ENCODE results near the gene MTR.

Gene MTR

DNA sequence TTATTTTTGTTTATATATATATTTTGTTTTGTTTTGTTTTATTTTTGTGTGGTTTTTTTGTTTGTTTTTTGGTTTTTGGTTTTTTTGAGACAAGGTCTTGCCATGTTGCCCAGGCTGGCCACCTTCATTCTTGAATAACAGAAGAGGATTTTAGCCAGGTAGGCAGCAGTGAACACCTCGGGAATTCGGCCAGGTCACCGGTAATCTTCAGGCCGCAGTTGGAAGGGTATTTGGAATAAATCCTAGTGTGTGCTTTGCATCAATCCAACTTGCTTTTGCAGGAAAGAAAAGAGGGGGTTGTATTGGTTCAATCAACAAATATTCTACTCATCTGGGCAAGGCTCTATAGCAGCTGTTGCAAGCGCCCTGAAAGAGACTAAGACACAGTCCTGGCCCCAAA lies 155.3 kb downstream of the MTR start:
- H3K4me3 ChIP-seq (ENCODE audit: low read length) = no peak overlapping the region
- no peak for DNase-seq (ENCODE audit: low read depth)
- TF ChIP-seq CTCF (IDR thresholded peaks at IDR 0.05; ENCODE audit: insufficient read depth, low read depth, low read length, missing control alignments) = no peak

- TF ChIP-seq CTCF (IDR thresholded peaks at IDR 0.05; ENCODE audit: insufficient read depth, low read depth, low read length, missing control alignments) = no peak
- no peak for DNase-seq (ENCODE audit: low read depth)
- no peak overlapping the region for H3K4me3 ChIP-seq (ENCODE audit: low read length)
These were observed 156.6 kb downstream of the MTR start for GRCh38 chr1:236951672-236952071.

DNA sequence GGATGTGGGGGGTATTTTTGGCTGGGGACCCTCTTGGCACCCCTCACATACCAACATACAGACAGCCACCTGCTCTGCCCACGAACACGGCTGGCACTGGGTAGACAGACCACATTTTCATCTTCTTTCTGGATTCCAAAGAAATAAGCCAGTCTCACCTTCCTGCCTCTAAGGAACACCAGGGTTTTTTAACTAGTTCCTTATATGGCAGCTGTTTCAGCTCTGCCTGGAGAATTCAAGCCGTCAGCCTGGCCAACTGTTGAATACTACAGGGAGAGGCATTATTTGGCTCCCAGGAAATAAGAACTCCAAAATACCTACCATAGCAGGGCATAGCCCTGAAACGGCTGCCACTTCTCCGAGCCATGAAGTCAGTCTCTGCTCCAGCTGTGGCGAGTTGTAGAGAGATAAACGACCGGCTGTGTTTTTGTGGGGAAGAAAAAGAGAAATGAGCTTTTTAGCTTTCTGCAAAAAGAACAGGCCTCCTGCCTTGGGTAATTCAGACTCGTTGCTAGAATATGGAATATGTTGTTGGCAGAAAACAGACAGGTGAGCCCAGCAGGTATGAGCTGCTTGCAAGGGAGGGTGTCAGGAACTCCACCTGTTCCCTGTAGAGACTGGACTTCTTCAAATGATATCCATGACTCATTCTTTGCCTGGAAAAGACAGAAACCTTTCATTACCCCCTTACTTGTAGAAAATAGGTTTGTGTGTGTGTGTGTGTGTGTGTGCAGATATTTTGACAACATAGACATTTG lies 157.3 kb downstream of the MTR start:
- TF ChIP-seq CTCF (IDR thresholded peaks at IDR 0.05; ENCODE audit: insufficient read depth, low read depth, low read length, missing control alignments) = no peak
- H3K4me3 ChIP-seq (ENCODE audit: low read length) = no peak overlapping the region
- no peak for DNase-seq (ENCODE audit: low read depth)

GRCh38 chr1:236953151-236953700 lies 158.1 kb downstream of the MTR start:
- no peak for DNase-seq (ENCODE audit: low read depth)
- TF ChIP-seq CTCF (IDR thresholded peaks at IDR 0.05; ENCODE audit: insufficient read depth, low read depth, low read length, missing control alignments) = no peak
- no peak overlapping the region for H3K4me3 ChIP-seq (ENCODE audit: low read length)

Measured in epithelial cell of esophagus (primary cell).